HG03196 (cell line): ENCODE measurements around the gene IFI44L.

Source experiments
- ATAC-seq: cut with Tn5 transposase; IDR thresholded peaks from one replicate; pipeline ENCODE4 v1.9.1; 2021; ENCODE audit not compliant: unreplicated experiment

IFI44L gene

GRCh38 chr1:78687315-78687714, 67.1 kb downstream of the IFI44L start:
- no peak for ATAC-seq

GRCh38 chr1:78687914-78688313, 67.7 kb downstream of the IFI44L start:
- ATAC-seq: no peak

- ATAC-seq: no peak
These were observed 68.4 kb downstream of the IFI44L start for GRCh38 chr1:78688697-78689096.

GRCh38 chr1:78690516-78690915, 70.3 kb downstream of the IFI44L start:
- no peak for ATAC-seq

GRCh38 chr1:78691995-78692747, 71.9 kb downstream of the IFI44L start:
- no peak for ATAC-seq
